Esophagus mucosa (tissue), 1 donor: ENCODE measurements around the gene RRP36. TPM values are rescaled to one million over a fixed set of nuclear protein-coding genes. Genes with fewer than 3 reads are reported as not detected.

Source experiments
- ATAC-seq: fragments of 200-7000 bp; cut with Tn5 transposase; one replicate; pipeline ENCODE4 v1.9.1; 2020
- total RNA-seq: library from RNA; stranded (reverse); gene quantifications from one replicate; pipeline ENCODE4 v1.2.4, GENCODE V29; 2023
- donor health status: DM: yes; HTN: yes; CAD: no.

Gene RRP36
- total RNA-seq, 1 donor from 2014 or later = 48.3 TPM

GRCh38 chr6:43009124-43009523, 12.3 kb upstream of the RRP36 start:
- no peak for ATAC-seq

- ATAC-seq = no peak
Observed at GRCh38 chr6:43011207-43011606, 10.2 kb upstream of the RRP36 start.

DNA sequence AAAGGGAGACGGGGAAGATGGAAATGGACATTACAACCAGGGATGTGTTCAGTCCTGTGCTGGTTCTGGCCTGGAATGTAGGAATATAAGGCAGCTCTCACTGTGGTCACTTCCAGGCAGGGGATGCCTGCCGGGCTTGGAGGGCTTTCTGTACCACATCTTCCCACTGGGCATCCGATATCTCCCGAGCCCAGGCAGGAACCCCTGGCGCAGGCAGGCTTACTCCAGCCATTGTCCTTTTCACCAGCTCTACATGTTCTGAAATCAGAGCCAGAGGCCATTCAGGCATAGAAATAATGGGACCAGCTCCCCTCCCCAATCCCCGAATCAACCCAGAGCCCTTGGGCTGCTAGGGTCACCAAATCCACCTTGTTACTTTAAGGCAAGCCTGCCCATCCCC, 9.1 kb upstream of the RRP36 start:
- ATAC-seq = no peak

- no peak for ATAC-seq
Observed at GRCh38 chr6:43013097-43013842, 8.2 kb upstream of the RRP36 start.

- peak; percentile 98 for ATAC-seq
Observed at GRCh38 chr6:43013843-43014433, 7.5 kb upstream of the RRP36 start, which contains the start of the genes KLHDC3 and MEA1. TSS of gene KLHDC3 (plus strand) at chr6:43014249. CDS start at chr6:43017193, 2,944 bp downstream. TSS of gene MEA1 (minus strand) at chr6:43013946. CDS start at chr6:43013813, 133 bp downstream.

DNA sequence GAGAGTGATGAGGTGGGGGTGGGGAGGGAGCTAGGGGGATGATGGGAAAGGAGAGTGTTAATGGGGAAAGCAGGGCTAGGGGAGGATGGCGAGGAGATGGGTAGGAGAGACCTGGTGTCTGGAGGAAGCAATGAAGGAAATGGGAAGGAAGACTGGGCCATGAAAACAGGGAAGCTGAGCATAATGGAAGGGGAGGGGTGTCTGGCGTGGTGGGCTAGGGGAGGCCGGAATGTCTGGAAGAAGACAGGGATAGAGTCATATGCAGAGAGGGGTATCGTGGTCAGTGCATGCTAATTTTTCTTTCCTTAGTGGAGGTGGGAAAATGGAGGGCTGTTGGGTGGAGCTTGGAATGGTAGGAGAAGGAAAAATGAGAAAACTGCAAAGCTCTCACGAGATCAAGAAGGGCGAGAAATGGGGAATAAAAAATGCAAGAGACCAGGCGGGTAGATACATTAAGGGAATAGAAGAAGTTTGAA, 7.0 kb upstream of the RRP36 start:
- ATAC-seq = no peak

DNA sequence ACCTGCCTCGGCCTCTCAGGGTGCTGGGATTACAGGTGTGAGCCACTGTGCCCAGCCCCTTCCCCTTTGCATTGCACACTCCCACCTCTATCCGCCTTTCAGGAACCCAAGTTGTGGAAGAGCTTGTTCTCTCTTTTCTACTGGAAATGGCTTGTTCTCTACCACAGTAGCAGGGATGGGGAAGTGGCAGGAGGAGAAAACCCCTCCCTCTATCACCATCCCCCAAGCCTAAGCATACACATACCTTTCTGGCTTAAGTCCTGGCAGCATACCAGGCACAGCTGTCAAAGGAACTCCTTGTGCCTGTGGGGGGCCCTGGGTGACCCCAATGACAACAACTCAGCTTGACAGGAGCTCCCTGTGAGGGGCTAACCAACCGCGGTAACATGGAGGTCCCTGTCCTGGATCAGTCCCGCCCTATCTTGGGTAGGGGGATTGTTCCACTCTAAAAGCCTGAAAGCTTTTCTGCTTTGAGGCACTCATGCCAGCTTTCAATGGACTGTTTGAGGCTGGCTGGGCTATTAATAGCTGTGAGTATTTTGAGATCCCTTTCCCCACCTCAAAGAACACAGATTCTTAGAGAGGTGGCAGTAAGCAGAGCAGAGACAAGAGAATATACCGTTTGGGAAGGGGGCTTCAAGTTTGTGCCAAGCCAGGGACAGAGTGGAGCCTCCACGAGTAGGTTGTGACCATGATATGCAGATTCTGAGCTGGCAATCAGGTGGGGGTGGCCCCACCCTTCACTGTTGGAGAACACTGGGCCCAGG, 5.1 kb upstream of the RRP36 start:
- no peak for ATAC-seq

DNA sequence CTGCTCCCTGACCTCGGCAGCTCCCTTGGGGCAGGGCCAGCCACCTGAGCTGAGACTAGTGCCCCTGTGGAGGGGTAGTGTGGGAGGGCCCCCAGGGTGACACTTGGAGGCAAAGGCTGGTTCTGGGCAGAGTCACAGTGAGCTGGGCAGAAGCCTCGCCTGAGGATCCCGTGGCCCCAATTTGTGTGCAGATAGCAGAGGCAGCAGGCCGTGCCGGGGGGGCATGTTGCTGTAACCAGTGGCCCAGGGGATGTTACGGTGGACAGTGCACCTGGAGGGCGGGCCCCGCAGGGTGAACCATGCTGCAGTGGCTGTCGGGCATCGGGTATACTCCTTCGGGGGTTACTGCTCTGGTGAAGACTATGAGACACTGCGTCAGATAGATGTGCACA, 4.5 kb upstream of the RRP36 start:
- no peak for ATAC-seq

- ATAC-seq = no peak
Observed at GRCh38 chr6:43019152-43019551, 2.3 kb upstream of the RRP36 start.

GRCh38 chr6:43020052-43020705, 1.2 kb upstream of the RRP36 start:
- no peak for ATAC-seq

GRCh38 chr6:43020847-43021246, 576 bp upstream of the RRP36 start:
- ATAC-seq = peak; percentile 15

- ATAC-seq = no peak
Observed at GRCh38 chr6:43024436-43024835, 3.0 kb downstream of the RRP36 start.

DNA sequence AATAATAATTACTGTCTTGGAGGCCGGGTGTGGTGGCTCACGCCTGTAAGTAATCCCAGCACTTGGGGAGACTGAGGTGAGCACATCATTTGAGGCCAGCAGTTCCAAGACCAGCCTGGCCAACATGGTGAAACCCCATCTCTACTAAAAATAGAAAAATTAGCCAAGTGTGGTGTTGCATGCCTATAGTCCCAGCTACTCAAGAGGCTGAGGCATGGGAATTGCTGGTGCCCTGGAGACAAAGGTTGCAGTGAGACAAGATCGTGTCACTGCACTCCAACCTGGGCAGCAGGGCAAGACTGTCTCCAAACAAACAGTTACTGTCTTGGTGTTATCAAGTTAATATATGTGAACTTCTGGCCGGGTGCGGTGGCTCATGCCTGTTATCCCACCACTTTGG, 4.9 kb downstream of the RRP36 start:
- ATAC-seq = no peak

DNA sequence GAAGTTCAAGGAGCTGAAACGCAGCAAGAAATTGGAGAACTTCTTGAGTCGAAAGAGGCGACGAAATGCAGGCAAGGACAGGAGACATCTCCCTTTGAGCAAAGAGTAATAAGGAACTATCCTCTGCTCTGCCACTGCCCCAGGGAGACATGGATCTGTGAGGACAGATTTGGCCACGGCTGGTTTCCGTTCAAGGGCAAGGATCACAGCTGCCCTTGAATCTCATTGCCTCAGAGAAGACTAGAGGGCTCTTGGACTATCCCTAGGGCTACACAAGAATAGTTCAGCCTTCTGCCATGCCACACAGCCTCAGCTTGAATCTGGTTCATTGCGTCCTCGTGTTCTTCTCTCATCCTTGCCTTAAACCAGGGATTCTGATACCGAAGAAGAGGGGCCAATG, 7.7 kb downstream of the RRP36 start:
- ATAC-seq = no peak

DNA sequence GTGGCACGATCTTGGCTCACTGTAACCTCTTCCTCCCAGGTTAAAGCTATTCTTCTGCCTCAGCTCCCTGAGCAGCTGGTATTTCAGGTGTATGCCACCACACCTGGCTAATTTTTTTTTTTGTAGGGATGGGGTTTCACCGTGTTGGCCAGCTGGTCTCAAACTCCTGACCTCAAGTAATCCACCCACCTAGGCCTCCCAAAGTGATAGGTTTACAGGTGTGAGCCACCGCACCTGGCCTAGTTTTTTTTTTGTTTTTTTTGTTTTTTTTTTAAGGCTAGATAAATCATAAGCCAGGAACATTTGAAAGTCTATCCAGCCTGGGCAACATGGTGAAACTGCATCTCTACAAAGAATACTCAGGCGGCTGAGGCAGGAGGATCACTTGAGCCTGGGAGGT, 10.9 kb downstream of the RRP36 start:
- no peak for ATAC-seq

- no peak for ATAC-seq
Observed at GRCh38 chr6:43033496-43034189, 12.2 kb downstream of the RRP36 start.

DNA sequence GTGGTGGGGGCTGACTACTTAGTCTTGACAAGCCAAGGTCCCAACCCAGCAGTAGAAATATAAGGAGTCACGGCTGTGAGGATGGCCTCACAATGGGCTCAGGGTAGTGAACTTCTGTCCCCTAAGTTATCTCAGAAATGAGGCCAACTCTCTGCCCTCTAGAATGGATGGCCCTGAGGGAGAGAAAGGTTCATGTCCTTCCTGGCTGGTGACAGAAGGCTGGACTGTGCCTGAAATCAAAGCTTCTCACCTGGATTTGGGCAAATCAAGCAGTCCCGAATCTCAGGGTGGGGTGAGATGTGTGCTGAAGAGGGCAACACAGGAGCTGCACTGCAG, 12.7 kb downstream of the RRP36 start:
- ATAC-seq = no peak

DNA sequence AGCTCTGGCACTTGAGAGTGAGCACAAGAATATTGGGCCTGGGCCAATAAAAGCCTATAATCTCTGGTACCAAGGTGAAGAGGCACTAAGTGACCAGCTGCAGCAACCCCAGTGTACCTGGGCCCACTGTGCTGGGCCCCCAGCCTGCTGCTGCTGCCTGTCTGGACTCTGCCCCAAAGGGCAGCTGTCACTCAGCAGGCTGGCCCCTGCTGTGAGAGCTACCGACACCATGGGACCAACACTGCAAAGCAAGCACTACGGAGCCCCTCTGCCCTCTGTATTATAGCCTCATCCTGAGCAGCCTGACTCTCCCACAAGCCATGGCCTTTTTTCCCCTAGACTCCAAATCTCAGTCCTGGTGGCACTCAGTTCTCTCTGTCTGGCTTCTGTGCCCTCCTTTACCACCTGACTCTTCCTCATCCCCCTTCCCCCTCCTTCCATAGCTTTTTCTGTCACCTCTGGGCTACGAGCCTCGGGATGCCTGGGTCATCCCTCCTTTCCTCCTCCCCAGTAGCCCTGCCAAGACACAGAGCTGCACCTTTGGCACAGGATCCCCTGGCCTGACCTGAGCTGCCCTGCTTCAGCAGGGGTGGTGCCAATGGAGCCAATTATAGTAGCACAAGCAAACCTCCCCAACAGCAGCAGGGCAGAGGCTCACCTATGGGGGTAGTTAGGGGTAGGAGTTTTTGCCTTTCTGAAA, 14.2 kb downstream of the RRP36 start:
- ATAC-seq = no peak

- ATAC-seq = no peak
Observed at GRCh38 chr6:43036712-43037111, 15.3 kb downstream of the RRP36 start.

- ATAC-seq = no peak
Observed at GRCh38 chr6:43037197-43037596, 15.8 kb downstream of the RRP36 start.

- ATAC-seq = peak; percentile 11
Observed at GRCh38 chr6:43037706-43038105, 16.3 kb downstream of the RRP36 start.

GRCh38 chr6:43038727-43039126, 17.3 kb downstream of the RRP36 start:
- no peak for ATAC-seq
